IMR-90 (cell line): ENCODE measurements around the gene ZBTB14. TPM values are rescaled to one million over a fixed set of nuclear protein-coding genes. Genes with fewer than 3 reads are reported as not detected.

Source experiments
- ATAC-seq: fragments of 200-7000 bp; cut with Tn5 transposase; 2 replicates; pipeline ENCODE4 v1.9.1; 2020; ENCODE audit warnings: low read depth, mild to moderate bottlenecking, moderate library complexity
- BruUV-seq: library from RNA; stranded (reverse); fragments of 400-500 nt; replicated peaks from 2 replicates; lab custom pipeline; 2021; lab: Mats Ljungman, UMichigan
- CTCF ChIA-PET: fragments of 300-600 bp; formaldehyde crosslinking; extraction: SDS; loops from one replicate; lab custom pipeline; 2021; ENCODE audit warnings: antibody characterized with exemption; lab: Yijun Ruan, JAX
- POLR2A ChIA-PET: fragments of 300-600 bp; sonication (Branson Sonifier 250); formaldehyde crosslinking; loops from one replicate; lab custom pipeline; 2022; ENCODE audit warnings: antibody characterized with exemption; ENCODE audit not compliant: unreplicated experiment; lab: Charles Lee
- DNase-seq: peaks from one replicate; pipeline ENCODE4 v3.0.0; 2013
- H2AFZ ChIP-seq: replicated peaks from 2 replicates; pipeline ENCODE3; 2013; ENCODE audit warnings: low read length, mild to moderate bottlenecking; ENCODE audit not compliant: poor library complexity
- H2AK5ac ChIP-seq: 2 replicates; pipeline ENCODE4 v1.6.1; 2013; ENCODE audit warnings: low read depth, low read length, inconsistent platforms
- H2AK9ac ChIP-seq: replicated peaks from 2 replicates; pipeline ENCODE3; 2013; ENCODE audit warnings: mild to moderate bottlenecking, low read depth, low read length, moderate library complexity; ENCODE audit not compliant: poor library complexity
- H2BK120ac ChIP-seq: 2 replicates; pipeline ENCODE4 v1.6.1; 2013; ENCODE audit warnings: low read depth, low read length, inconsistent platforms
- H2BK15ac ChIP-seq: 3 replicates; pipeline ENCODE4 v1.6.1; 2013; ENCODE audit warnings: low read depth, low read length, inconsistent platforms
- H2BK20ac ChIP-seq: 2 replicates; pipeline ENCODE4 v1.6.1; 2013; ENCODE audit warnings: low read depth, mild to moderate bottlenecking, inconsistent platforms, low read length, moderate library complexity
- H2BK5ac ChIP-seq: 2 replicates; pipeline ENCODE4 v1.6.1; 2013; ENCODE audit warnings: mild to moderate bottlenecking, low read depth, low read length, inconsistent platforms; ENCODE audit not compliant: poor library complexity, severe bottlenecking
- H3K14ac ChIP-seq: replicated peaks from 2 replicates; pipeline ENCODE4 v1.6.1; 2013; ENCODE audit warnings: low read depth, low read length, inconsistent platforms
- H3K18ac ChIP-seq: 2 replicates; pipeline ENCODE4 v1.6.1; 2013; ENCODE audit warnings: low read depth, low read length, control low read depth
- H3K23ac ChIP-seq: 2 replicates; pipeline ENCODE4 v1.6.1; 2013; ENCODE audit warnings: low read depth, low read length, inconsistent platforms
- H3K27ac ChIP-seq: 2 replicates; pipeline ENCODE4 v1.5.1; 2013; ENCODE audit warnings: mild to moderate bottlenecking, control low read depth, low read length; ENCODE audit not compliant: insufficient read depth
- H3K27me3 ChIP-seq: 2 replicates; pipeline ENCODE4 v1.6.1; 2013; ENCODE audit warnings: low read length; ENCODE audit not compliant: control insufficient read depth, insufficient read depth
- H3K36me3 ChIP-seq: 2 replicates; pipeline ENCODE4 v1.6.1; 2013; ENCODE audit warnings: low read length, mixed read lengths; ENCODE audit not compliant: control insufficient read depth, insufficient read depth
- H3K4ac ChIP-seq: 2 replicates; pipeline ENCODE4 v1.6.1; 2013; ENCODE audit warnings: low read depth, low read length, inconsistent platforms
- H3K4me1 ChIP-seq: 2 replicates; pipeline ENCODE4 v1.6.1; 2013; ENCODE audit warnings: low read length, mixed read lengths; ENCODE audit not compliant: control insufficient read depth, insufficient read depth
- H3K4me2 ChIP-seq: 2 replicates; pipeline ENCODE4 v1.6.1; 2013; ENCODE audit warnings: low read depth, mild to moderate bottlenecking, control low read depth, low read length, moderate library complexity
- H3K4me3 ChIP-seq: 2 replicates; pipeline ENCODE4 v1.5.1; 2013; ENCODE audit warnings: low read depth, mild to moderate bottlenecking, control low read depth, low read length, moderate library complexity; ENCODE audit not compliant: insufficient read depth
- H3K56ac ChIP-seq: 2 replicates; pipeline ENCODE4 v1.6.1; 2013; ENCODE audit warnings: low read length, inconsistent platforms; ENCODE audit not compliant: insufficient read depth; ENCODE audit errors: extremely low read depth
- H3K79me1 ChIP-seq, 2 experiments: 2 replicates each; pipeline ENCODE4 v1.6.1; 2013; ENCODE audit warnings: low read length in 2 of 2, inconsistent platforms in 1 of 2, low read depth in 1 of 2
- H3K9ac ChIP-seq: 2 replicates; pipeline ENCODE4 v1.6.1; 2013; ENCODE audit warnings: low read depth, low read length, control low read depth
- H3K9me1 ChIP-seq: 2 replicates; pipeline ENCODE4 v1.6.1; 2013; ENCODE audit warnings: low read length, inconsistent platforms; ENCODE audit not compliant: insufficient read depth
- H3K9me3 ChIP-seq: 2 replicates; pipeline ENCODE4 v1.6.1; 2013; ENCODE audit warnings: low read length; ENCODE audit not compliant: control insufficient read depth, insufficient read depth
- H4K20me1 ChIP-seq: 2 replicates; pipeline ENCODE4 v1.6.1; 2013; ENCODE audit warnings: low read length, inconsistent platforms; ENCODE audit not compliant: insufficient read depth
- H4K5ac ChIP-seq: 2 replicates; pipeline ENCODE4 v1.6.1; 2013; ENCODE audit warnings: mild to moderate bottlenecking, low read depth, low read length, control low read depth
- H4K8ac ChIP-seq, 2 experiments: 2 replicates each; pipeline ENCODE4 v1.6.1; 2013; ENCODE audit warnings: low read depth in 2 of 2, low read length in 2 of 2, control low read depth in 1 of 2, inconsistent platforms in 1 of 2
- H4K91ac ChIP-seq: 2 replicates; pipeline ENCODE4 v1.6.1; 2013; ENCODE audit warnings: low read depth, low read length, inconsistent platforms; ENCODE audit not compliant: insufficient read depth
- BHLHE40 ChIP-seq: fragments of 150-350 bp; IDR thresholded peaks from 2 replicates; pipeline ENCODE4 v1.6.1; 2016; ENCODE audit warnings: mild to moderate bottlenecking, low read depth, low read length
- MAFK ChIP-seq: IDR thresholded peaks from 2 replicates; pipeline ENCODE4 v1.6.1; 2012; ENCODE audit warnings: low read depth, low read length, improper control_type of control experiment
- MXI1 ChIP-seq: IDR thresholded peaks from 2 replicates; pipeline ENCODE4 v1.6.1; 2012; ENCODE audit warnings: low read depth, mild to moderate bottlenecking, low read length, moderate library complexity, borderline replicate concordance
- NFE2L2 ChIP-seq: fragments of 150-350 bp; IDR thresholded peaks from 2 replicates; pipeline ENCODE4 v1.6.1; 2016; ENCODE audit warnings: low read depth, mild to moderate bottlenecking, low read length
- POLR2A ChIP-seq: IDR thresholded peaks from 2 replicates; pipeline ENCODE4 v1.6.1; 2012; ENCODE audit warnings: mild to moderate bottlenecking, low read depth, low read length
- RAD21 ChIP-seq: IDR thresholded peaks from 2 replicates; pipeline ENCODE4 v1.6.1; 2012; ENCODE audit warnings: low read length, improper control_type of control experiment
- RCOR1 ChIP-seq: IDR thresholded peaks from 2 replicates; pipeline ENCODE4 v1.6.1; 2012; ENCODE audit warnings: mild to moderate bottlenecking, low read length, improper control_type of control experiment; ENCODE audit not compliant: insufficient replicate concordance
- RFX5 ChIP-seq: IDR thresholded peaks from 2 replicates; pipeline ENCODE4 v1.8.0; 2012; ENCODE audit warnings: low read depth, mild to moderate bottlenecking, low read length, moderate library complexity
- SMC3 ChIP-seq: fragments of 150-350 bp; IDR thresholded peaks from 2 replicates; pipeline ENCODE4 v1.6.1; 2016; ENCODE audit warnings: low read depth, mild to moderate bottlenecking, antibody characterized with exemption, low read length, moderate library complexity
- WGBS, 2 experiments: methylation state at CpG; one replicate each; pipeline versions ENCODE4 v1.1.5 to v1.1.7; 2013; ENCODE audit warnings: missing lambda C conversion rate in 2 of 2; ENCODE audit not compliant: insufficient read length in 1 of 2; ENCODE audit errors: extremely low coverage in 2 of 2; 5-methylcytosine and 5-hydroxymethylcytosine counted together
- dilution Hi-C: fragments of 300-500 bp; cut with HindIII; formaldehyde crosslinking; loops from one replicate; pipeline ENCODE4 v1.14.3; 2018; ENCODE audit warnings: low sequenced_read_pairs; ENCODE audit not compliant: unreplicated experiment
- in situ Hi-C: fragments of 300-500 bp; cut with MboI; formaldehyde crosslinking; loops from 3 replicates; pipeline ENCODE4 v1.14.3; 2019; ENCODE audit warnings: low sequenced_read_pairs, inconsistent platforms, mixed read lengths
- intact Hi-C: fragments of 100-400 bp; cut with micrococcal nuclease; formaldehyde crosslinking; loops from 2 replicates; pipeline ENCODE4 v1.10.0; 2022
- polyA plus RNA-seq, 3 experiments: library from polyadenylated mRNA; depleted of rRNA; stranded (reverse); fragments of >200 nt; gene quantifications; 2 replicates each; pipeline ENCODE4 v1.2.3, GENCODE V29; 2012; ENCODE audit warnings: low replicate concordance in 1 of 3
- total RNA-seq: library from RNA; depleted of rRNA; stranded (reverse); fragments of >200 nt; gene quantifications from 2 replicates; pipeline ENCODE4 v1.2.3, GENCODE V29; 2012
- TF ChIP-seq, protein P1 (sequence below): conservative IDR thresholded peaks from 2 replicates; pipeline ENCODE4 v1.5.1; 2012; ENCODE audit warnings: mild to moderate bottlenecking, low read depth, low read length, improper control_type of control experiment
- TF ChIP-seq, protein P2 (sequence below): fragments of 150-350 bp; IDR thresholded peaks from 2 replicates; pipeline ENCODE4 v1.6.1; 2016; ENCODE audit warnings: low read depth, mild to moderate bottlenecking, low read length, moderate library complexity, borderline replicate concordance

Gene ZBTB14
- total and polyA plus RNA-seq, 2 of the 4 experiments (the other 2 are of a cell fraction) = 5.8 to 9.1 TPM

DNA sequence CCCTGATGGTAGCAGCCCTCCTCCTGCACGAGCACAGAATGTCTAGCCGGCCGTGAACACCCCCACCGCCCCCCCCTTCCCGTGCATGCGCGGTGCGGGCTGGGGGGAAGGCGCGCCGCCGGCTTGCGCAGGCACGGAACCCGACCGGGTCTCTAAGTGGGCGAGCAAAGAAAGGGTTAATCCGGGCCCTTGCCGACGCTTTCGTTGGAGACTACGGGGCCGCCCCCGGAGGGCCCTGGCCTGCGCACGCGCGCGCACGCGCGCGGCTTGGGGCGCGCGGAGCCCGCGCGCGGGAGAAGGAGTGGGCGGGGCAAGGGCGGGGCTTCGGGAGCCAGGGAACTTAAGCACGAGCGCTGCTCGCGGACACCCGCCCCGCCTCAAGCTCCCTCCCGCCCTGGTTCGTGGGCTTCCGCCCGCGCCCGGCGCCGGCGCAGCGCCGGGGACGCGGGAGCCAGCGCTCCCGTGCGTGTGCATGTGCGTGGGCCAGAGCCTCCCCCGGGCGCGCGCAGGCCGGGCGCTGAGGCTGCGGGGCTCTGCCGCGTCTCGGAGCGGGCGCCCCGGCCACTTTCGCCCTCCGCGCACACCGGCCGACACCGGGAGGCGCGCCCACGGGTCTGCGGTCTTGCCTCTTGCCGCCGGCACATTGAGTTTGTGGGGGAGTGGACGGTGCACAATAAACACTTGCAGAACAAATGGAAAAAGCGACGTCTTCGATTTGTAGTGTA, 617 bp upstream of the ZBTB14 start (continued):
- TF ChIP-seq RCOR1 (no peak), MAFK (no peak)

DNA sequence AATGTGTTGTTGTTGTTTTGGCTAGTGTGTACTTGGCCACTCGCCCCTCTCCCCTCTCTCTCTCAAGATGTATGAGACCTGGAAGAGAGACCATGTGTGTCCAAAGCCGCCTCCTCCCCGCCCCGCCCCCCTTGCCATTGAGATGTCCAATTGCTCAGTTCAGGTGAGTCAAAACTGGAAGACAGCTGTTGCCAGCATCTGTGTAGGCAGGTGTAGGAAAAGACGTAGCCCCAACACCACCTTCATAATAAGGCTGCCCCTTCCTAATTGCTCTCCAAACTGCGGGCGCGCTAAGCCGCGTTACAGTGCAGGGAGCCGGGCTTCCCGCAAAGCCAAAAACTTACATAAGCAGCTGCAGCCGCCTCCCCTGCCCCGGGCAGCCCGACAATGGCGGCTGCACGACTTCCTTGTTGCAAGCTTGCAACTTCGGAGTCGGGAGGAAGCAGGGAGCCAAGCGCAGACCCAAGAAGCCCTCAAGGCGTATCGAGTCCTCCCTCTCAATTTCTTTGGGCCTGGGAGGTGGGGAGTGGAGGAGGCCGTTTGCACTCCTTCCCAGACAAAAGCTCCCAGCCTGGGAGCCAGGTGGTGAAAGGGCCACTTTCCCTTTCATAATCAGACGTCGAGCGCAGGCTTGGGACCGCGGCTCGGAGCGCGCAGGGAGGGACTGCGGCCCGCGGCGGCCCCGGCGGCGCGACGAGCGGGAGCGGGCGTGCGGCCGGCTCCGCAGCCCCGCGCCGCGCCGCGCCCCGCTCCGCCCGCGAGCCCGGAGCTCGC, 882 bp downstream of the ZBTB14 start:
- intact Hi-C loops = no loop called here
- H2BK20ac ChIP-seq = no peak overlapping the region; the same call in 1 of the 2 replicates
- H3K23ac ChIP-seq = peak overlapping the region; percentile 92
- H3K14ac ChIP-seq = peak overlapping the region; percentile 98
- H3K18ac ChIP-seq = peak overlapping the region; percentile 26
- POLR2A ChIA-PET = interaction anchor here (0.8 kb wide), 1 partner anchor 57 kb away, joined by 3 read pairs; no protein-coding TSS in a partner anchor
- in situ Hi-C loops = loop anchor here (5.0 kb wide), 1 partner anchor 57 kb away; no protein-coding TSS in a partner anchor
- CTCF ChIA-PET = no interaction called here
- H2AFZ ChIP-seq = peak overlapping the region; percentile 92
- peak overlapping the region; percentile 81 for H4K91ac ChIP-seq
- H2BK15ac ChIP-seq = no peak overlapping the region
- BruUV-seq = no TSS peak
- peak overlapping the region; percentile 95 for H3K4me2 ChIP-seq
- H3K4ac ChIP-seq = peak overlapping the region; percentile 93
- H2AK9ac ChIP-seq = peak overlapping the region; percentile 92
- H3K79me1 ChIP-seq = peaks cover 12% of the 10 kb centered on the region in 2 experiments
- DNase-seq (peak; percentile 51), ATAC-seq (peak; percentile 2)
- H3K9me3 ChIP-seq = no peaks in the 10 kb centered on the region
- H2BK120ac ChIP-seq = peak overlapping the region; percentile 68
- H3K4me3 ChIP-seq = peak overlapping the region; percentile 65
- H3K27ac ChIP-seq = peak overlapping the region; percentile 86
- peaks cover 3% of the 10 kb centered on the region for H3K4me1 ChIP-seq
- peak overlapping the region; percentile 89 for H3K9ac ChIP-seq
- no peaks in the 10 kb centered on the region for H4K20me1 ChIP-seq
- peak overlapping the region; percentile 69 for H2BK5ac ChIP-seq
- H2AK5ac ChIP-seq = peak overlapping the region; percentile 35; the same call in 1 of the 2 replicates
- dilution Hi-C loops = no loop called here
- H3K36me3 ChIP-seq = peaks cover 13% of the 10 kb centered on the region
- H3K27me3 ChIP-seq = no peaks in the 10 kb centered on the region; the same call in 1 of the 2 replicates
- 0% methylated on average over 3 of the region's 58 CpGs; no CpG with 5 or more reads in 1 of the 2 experiments for WGBS, 2 experiments
- H3K56ac ChIP-seq = peak overlapping the region; percentile 90
- TF ChIP-seq NFE2L2 (no peak), POLR2A (no peak), MXI1 (no peak), RFX5 (no peak), BHLHE40 (no peak), RAD21 (no peak), SMC3 (no peak), RCOR1 (no peak)
- TF ChIP-seq, protein P1, sequence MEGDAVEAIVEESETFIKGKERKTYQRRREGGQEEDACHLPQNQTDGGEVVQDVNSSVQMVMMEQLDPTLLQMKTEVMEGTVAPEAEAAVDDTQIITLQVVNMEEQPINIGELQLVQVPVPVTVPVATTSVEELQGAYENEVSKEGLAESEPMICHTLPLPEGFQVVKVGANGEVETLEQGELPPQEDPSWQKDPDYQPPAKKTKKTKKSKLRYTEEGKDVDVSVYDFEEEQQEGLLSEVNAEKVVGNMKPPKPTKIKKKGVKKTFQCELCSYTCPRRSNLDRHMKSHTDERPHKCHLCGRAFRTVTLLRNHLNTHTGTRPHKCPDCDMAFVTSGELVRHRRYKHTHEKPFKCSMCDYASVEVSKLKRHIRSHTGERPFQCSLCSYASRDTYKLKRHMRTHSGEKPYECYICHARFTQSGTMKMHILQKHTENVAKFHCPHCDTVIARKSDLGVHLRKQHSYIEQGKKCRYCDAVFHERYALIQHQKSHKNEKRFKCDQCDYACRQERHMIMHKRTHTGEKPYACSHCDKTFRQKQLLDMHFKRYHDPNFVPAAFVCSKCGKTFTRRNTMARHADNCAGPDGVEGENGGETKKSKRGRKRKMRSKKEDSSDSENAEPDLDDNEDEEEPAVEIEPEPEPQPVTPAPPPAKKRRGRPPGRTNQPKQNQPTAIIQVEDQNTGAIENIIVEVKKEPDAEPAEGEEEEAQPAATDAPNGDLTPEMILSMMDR = no peak
- TF ChIP-seq, protein P2, sequence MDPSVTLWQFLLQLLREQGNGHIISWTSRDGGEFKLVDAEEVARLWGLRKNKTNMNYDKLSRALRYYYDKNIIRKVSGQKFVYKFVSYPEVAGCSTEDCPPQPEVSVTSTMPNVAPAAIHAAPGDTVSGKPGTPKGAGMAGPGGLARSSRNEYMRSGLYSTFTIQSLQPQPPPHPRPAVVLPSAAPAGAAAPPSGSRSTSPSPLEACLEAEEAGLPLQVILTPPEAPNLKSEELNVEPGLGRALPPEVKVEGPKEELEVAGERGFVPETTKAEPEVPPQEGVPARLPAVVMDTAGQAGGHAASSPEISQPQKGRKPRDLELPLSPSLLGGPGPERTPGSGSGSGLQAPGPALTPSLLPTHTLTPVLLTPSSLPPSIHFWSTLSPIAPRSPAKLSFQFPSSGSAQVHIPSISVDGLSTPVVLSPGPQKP = no peak
- H4K8ac ChIP-seq = peak overlapping the region; percentile 85 to 96
- H3K9me1 ChIP-seq = peaks cover 10% of the 10 kb centered on the region; the same call in 1 of the 2 replicates
- H4K5ac ChIP-seq = peak overlapping the region; percentile 57
